M059J (cell line): ENCODE data around the gene NTM. TPM values are rescaled to one million over a fixed set of nuclear protein-coding genes. Genes with fewer than 3 reads are reported as not detected.
"Not testable (repeated sequence)": the region's sequence is repeated elsewhere in the genome, so short reads cannot be mapped to it uniquely, and the experiment has no call there.

Experiments
- DNase-seq: peaks from one replicate; pipeline ENCODE4 v3.0.0-alpha.2; 2012; ENCODE audit warnings: low read depth
- total RNA-seq: library from RNA; depleted of rRNA; stranded (reverse); fragments of >200 nt; shearing (Covaris generic); gene quantifications from 2 replicates; pipeline ENCODE4 v1.2.3, GENCODE V29; 2014

Gene NTM
- total RNA-seq, 1 experiment from 2014 or later = 1.5 TPM

- DNase-seq = no peak
Measured at GRCh38 chr11:132045107-132045506, 674.7 kb downstream of the NTM start.

- no peak for DNase-seq
Measured at GRCh38 chr11:132046288-132046865, 676.0 kb downstream of the NTM start.

DNA sequence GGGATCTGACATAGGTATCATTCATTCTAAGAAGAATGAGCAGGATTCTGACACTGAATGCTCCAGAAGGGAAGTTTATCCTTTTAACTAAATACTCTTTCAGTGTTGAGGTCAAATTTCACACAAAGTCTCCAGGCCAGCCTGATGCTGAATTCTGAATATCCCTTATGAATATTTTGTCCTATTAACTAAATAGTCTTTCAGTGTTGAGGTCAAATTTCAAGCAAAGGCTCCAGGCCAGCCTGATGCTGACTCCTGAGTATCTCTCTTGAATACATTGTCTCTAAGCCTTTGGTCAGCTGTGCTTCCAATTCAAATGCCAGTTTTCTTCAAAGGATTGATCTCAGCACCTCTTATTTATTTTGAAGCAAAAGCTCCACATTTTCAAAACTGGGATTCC lies 676.8 kb downstream of the NTM start:
- no peak for DNase-seq

DNA sequence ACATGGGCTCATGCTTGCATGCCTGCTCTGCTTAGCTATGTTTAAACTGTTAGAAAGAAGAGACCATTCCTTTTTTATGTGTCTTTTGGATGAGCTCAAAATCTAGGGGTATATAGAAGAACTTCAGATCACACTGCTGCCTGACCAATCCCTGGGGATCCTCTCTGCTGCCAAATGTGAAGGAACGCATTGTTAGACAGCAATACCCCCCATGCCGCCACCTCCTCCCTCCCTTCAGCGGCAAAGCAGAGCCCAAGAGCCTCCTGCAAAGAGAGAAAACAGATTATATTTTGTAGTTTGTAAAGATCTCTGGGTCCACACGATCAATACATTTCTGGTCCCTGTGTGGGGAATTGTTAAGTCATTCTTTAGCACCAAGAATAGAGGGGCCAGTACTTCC lies 677.6 kb downstream of the NTM start:
- no peak for DNase-seq

- no peak for DNase-seq
Measured at GRCh38 chr11:132049205-132049604, 678.8 kb downstream of the NTM start.

GRCh38 chr11:132050049-132050448 lies 679.6 kb downstream of the NTM start:
- DNase-seq = no peak

- peak; percentile 38 for DNase-seq
Measured at GRCh38 chr11:132050577-132051165, 680.3 kb downstream of the NTM start.

DNA sequence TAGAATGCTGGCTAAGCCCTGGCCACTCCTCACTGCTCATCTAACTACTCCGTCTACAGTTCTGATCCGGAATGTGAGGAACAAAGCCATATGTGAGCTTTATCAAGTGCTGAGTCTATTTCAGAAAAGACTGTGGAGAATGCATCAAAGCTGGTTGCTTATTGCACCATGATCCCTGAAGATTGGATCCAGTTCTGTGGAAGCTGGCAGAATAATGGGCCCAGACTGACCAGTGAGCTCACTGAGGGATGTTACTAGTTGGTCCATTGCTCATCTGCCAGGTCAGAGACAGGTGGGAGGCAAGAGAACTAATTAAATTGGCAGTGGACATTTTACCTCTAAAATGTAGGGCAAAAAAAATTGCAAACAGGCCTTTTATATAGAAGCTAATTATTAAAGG lies 681.3 kb downstream of the NTM start:
- no peak for DNase-seq

- DNase-seq = no peak
Measured at GRCh38 chr11:132052342-132052741, 681.9 kb downstream of the NTM start.

GRCh38 chr11:132052904-132053303 lies 682.5 kb downstream of the NTM start:
- no peak for DNase-seq

GRCh38 chr11:132054822-132055221 lies 684.4 kb downstream of the NTM start:
- DNase-seq = peak; percentile 95

DNA sequence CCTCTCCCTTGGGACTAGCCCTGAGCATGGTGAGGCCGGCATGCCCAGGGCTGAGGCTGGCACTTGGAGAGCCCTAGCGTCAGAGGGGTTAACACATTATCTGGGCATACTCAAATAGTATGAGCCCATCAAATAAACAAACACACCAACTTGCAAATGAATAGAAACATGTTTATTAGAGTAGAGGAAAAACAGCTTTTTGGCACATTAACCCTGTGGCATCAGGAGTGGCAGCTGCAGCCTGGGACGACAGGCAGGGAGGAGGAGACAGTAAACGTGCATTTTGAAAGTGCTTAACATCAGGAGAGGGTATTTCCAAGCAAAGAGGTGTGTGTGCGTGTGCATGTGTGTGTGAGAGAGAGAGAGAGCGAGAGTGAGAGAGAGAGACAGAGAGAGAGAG lies 684.9 kb downstream of the NTM start:
- no peak for DNase-seq

DNA sequence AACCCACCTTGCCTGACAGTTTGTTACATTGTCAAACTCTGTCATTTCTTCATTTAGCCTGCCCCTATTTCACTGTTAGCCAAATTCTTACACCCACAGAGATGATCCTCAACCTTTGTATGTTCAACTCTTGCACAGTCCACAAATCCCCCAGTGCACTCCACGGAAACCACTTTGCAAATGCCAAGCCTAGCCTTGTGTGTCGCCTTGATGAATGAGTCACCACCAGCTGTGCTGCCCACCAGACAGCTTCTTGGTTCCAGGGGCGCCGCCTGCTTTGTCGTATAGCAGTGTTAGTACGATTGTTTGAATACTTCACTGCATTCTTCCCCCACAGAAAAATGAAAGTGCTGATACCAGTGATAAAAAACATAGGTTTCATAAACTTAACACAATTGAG lies 686.3 kb downstream of the NTM start:
- peak; percentile 43 for DNase-seq

DNA sequence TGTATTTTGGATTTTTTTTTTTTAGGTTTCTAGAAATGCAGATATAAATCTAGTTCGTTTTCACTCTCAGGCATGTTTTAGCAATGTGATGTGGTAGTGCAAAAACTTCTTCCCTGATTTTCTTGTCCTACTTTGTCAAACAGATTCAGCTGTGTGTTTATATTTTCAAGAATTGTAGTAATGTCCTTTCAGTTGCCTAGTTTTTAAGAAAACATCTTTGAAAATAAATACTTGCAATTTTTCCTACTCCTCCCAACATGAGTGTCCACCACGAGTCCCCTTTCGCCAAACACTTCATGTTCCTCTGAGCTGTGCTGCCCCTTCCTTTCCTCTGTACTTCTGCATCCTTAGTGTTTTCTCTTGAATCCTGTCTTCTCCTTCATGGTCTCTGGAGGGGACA lies 686.9 kb downstream of the NTM start:
- DNase-seq = no peak

GRCh38 chr11:132058211-132058772 lies 687.9 kb downstream of the NTM start:
- peak; percentile 67 for DNase-seq

- no peak for DNase-seq
Measured at GRCh38 chr11:132060567-132060966, 690.2 kb downstream of the NTM start.

DNA sequence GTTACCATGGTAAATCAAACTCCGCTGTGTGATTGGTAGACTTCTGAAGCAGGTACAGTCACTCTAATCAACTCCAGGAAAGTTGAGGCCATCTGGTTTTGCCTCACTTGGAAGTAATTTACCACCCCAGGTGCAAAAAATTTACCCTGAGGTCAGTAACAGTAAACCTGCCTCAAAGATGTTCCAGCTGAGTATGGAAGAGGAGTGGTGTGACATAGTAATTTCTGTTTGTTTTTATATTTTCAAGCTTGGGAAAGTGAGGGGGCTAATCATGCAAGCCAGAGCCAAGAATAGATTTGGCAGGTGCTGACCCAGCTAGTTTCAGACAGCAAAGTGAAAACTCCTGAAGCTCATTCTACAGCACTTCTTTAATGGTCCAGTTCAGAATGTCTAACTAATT lies 691.6 kb downstream of the NTM start:
- no peak for DNase-seq

DNA sequence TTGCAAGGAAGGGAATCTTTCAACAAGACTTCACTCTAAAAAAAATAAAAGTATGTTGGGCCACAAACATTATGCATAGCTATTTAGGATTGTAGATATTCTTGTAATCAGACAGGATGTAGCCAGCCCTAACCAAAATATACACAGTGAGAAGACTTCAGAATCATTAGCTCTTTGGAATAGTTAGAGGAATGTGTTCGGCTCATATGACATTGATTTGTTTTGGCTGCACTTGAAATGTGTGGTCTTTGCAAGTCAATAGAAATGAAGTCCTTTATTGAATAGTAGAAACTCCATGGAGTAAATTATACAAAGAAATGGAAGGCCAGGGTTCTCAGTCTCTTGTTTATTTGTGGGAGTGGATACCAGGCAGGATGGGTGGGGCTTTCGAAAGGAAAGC lies 692.1 kb downstream of the NTM start:
- DNase-seq = no peak

DNA sequence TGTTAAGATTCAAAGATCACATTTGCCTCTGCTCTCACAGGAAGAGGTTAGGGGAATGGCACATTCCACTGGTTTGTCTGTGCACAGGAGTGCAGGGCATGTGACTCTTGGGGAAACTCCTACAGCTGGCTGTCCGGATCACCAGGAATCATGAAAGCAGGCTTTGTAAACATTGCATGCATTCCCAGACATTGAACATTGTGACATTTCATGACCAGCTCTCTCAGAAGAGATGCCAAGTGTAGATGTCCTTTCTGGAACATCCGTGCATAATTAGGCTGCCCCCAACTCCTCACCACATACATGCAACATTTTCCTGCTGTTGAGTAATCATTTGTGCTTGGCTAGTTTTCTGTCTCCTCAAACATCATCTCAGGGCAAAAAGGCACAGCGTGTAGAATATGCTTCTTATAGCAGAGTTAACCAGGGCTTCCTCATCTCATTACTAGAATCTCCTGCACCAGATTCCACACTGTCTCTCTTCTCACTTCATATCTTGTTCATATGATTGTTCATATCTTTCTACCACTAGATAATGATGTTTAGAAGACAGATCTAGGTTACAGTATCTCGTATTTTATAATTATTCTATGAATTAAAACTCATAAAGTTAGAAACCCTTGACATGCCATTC lies 694.7 kb downstream of the NTM start:
- peak; percentile 90 for DNase-seq

DNA sequence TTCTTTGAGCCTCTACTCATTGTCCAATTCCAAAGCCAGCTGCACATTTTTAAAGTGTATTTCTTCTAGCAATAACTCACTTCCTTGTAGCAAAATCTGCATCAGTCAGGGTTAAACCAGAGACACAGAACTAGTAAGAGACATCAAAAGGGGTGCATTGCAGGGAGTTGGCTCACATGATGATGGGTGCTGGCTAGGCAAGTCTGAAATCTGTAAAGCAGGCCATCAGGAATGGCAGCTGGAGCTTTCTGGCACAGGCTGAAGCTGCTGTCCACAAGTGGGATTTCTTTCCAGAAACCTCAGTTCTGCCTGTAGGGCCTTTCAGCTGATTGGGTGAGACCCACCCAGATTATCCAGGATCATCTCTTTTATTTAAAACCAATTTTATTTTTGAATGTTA lies 698.1 kb downstream of the NTM start:
- DNase-seq = no peak

GRCh38 chr11:132069593-132069992 lies 699.2 kb downstream of the NTM start:
- not testable (repeated sequence) for DNase-seq

- not testable (repeated sequence) for DNase-seq
Measured at GRCh38 chr11:132070907-132071306, 700.5 kb downstream of the NTM start.
